ENCODE measurements around the gene AK2.

GRCh38 chr1:32992489-32993323 lies 44.0 kb downstream of the AK2 start:
- TF ChIP-seq CTCF (conservative IDR thresholded peaks at IDR 0.05; ENCODE audit: low read depth, low read length) = no peak
- TF ChIP-seq EZH2phosphoT487 (IDR thresholded peaks at IDR 0.05; ENCODE audit: borderline replicate concordance, low read length) = no peak

Measured in PC-3 (cell line).